Panc1 (cell line): ENCODE measurements around the gene CLDN11.

Experiments
- CTCF ChIP-seq: fragments of 450-650 bp; IDR thresholded peaks from 2 replicates; pipeline ENCODE4 v1.5.1; 2017; ENCODE audit warnings: mild to moderate bottlenecking
- POLR2AphosphoS5 ChIP-seq: IDR thresholded peaks from 2 replicates; pipeline ENCODE4 v1.6.1; 2012; ENCODE audit warnings: mild to moderate bottlenecking, low read depth, low read length, moderate library complexity
- TCF7L2 ChIP-seq: IDR thresholded peaks from 2 replicates; pipeline ENCODE4 v1.6.1; 2011; ENCODE audit warnings: mild to moderate bottlenecking, low read depth, low read length, inconsistent platforms

- TF ChIP-seq CTCF (no peak), POLR2AphosphoS5 (no peak), TCF7L2 (no peak)
Observed at GRCh38 chr3:170469151-170470062, 50.7 kb downstream of the CLDN11 start.
